ENCODE data around the gene TH.

GRCh38 chr11:2128511-2129307 lies 42.9 kb downstream of the TH start:
- TF ChIP-seq POLR2AphosphoS5 (IDR thresholded peaks at IDR 0.05), result no peak
- TF ChIP-seq CTCF (IDR thresholded peaks at IDR 0.05), result no peak
- TF ChIP-seq EP300 (IDR thresholded peaks at IDR 0.05), result no peak
- no peak for TF ChIP-seq POLR2A (IDR thresholded peaks at IDR 0.05)

Data from gastroesophageal sphincter (tissue), 3 donors.